HepG2 (cell line): Measurements from ENCODE around the gene OS9. TPM values are rescaled to one million over a fixed set of nuclear protein-coding genes. Genes with fewer than 3 reads are reported as not detected.

Experiments
- FLYWCH1 ChIP-seq: sonication (generic); formaldehyde crosslinking; IDR thresholded peaks from 2 replicates; pipeline ENCODE4 v1.8.1; 2023; ENCODE audit warnings: mild to moderate bottlenecking, missing genetic modification reagents
- GLI4 ChIP-seq: sonication (generic); formaldehyde crosslinking; IDR thresholded peaks from 2 replicates; pipeline ENCODE4 v1.5.1; 2020; ENCODE audit warnings: missing genetic modification reagents, mild to moderate bottlenecking, moderate library complexity, borderline replicate concordance
- HES4 ChIP-seq: sonication (generic); formaldehyde crosslinking; IDR thresholded peaks from 2 replicates; pipeline ENCODE4 v1.9.0; 2021; ENCODE audit warnings: mild to moderate bottlenecking, missing genetic modification reagents, borderline replicate concordance
- IRF2 ChIP-seq: IDR thresholded peaks from 2 replicates; pipeline ENCODE4 v1.6.1; 2018; ENCODE audit warnings: missing genetic modification reagents, missing compliant biosample characterization
- SCMH1 ChIP-seq: sonication (generic); formaldehyde crosslinking; IDR thresholded peaks from 2 replicates; pipeline ENCODE4 v1.9.0; 2021; ENCODE audit warnings: missing genetic modification reagents, mild to moderate bottlenecking, borderline replicate concordance
- TGIF2 ChIP-seq: IDR thresholded peaks from 2 replicates; pipeline ENCODE4 v1.6.1; 2016; ENCODE audit warnings: control low read depth, missing compliant biosample characterization
- TP53 ChIP-seq: sonication (generic); formaldehyde crosslinking; conservative IDR thresholded peaks from 2 replicates; pipeline ENCODE4 v1.4.0; 2020; ENCODE audit warnings: missing genetic modification reagents
- ZBTB1 ChIP-seq: sonication (generic); formaldehyde crosslinking; IDR thresholded peaks from 2 replicates; pipeline ENCODE4 v1.4.0; 2020; ENCODE audit warnings: missing genetic modification reagents, borderline replicate concordance
- ZMAT3 ChIP-seq: sonication (generic); formaldehyde crosslinking; conservative IDR thresholded peaks from 2 replicates; pipeline ENCODE4 v1.7.0; 2021; ENCODE audit warnings: missing genetic modification reagents
- ZNF101 ChIP-seq: sonication (generic); formaldehyde crosslinking; IDR thresholded peaks from 2 replicates; pipeline ENCODE4 v1.4.0; 2020; ENCODE audit warnings: mild to moderate bottlenecking, low read depth, missing genetic modification reagents, borderline replicate concordance
- ZNF407 ChIP-seq: sonication (generic); formaldehyde crosslinking; IDR thresholded peaks from one replicate; pipeline ENCODE4 v1.5.1; 2020; ENCODE audit warnings: mild to moderate bottlenecking, missing genetic modification reagents; ENCODE audit errors: not compliant biosample characterization
- ZNF772 ChIP-seq: sonication (generic); formaldehyde crosslinking; IDR thresholded peaks from 2 replicates; pipeline ENCODE4 v1.5.0; 2020; ENCODE audit warnings: mild to moderate bottlenecking, missing genetic modification reagents
- ZNF784 ChIP-seq: sonication (generic); formaldehyde crosslinking; IDR thresholded peaks from 2 replicates; pipeline ENCODE4 v1.5.1; 2020; ENCODE audit warnings: missing genetic modification reagents, mild to moderate bottlenecking, borderline replicate concordance
- polyA plus RNA-seq, 8 experiments: library from polyadenylated mRNA; depleted of rRNA in 3 of 8; stranded (reverse) in 7 of 8; unstranded in 1 of 8; fragments of >200 nt; fragmentation: Illumina TruSeq in 4 of 8; extraction: Trizol in 4 of 8; gene quantifications; 2 replicates each; pipeline versions ENCODE4 v1.2.1 to v1.2.3, GENCODE V29; 2011 to 2016; ENCODE audit warnings: low read depth in 4 of 8, missing spikeins in 1 of 8, mixed read lengths in 1 of 8; ENCODE audit not compliant: insufficient read depth in 1 of 8
- total RNA-seq, 5 experiments: library from RNA; depleted of rRNA; stranded (reverse); fragments of >200 nt; fragmentation: Illumina TruSeq; extraction: Trizol; gene quantifications; 2 replicates each; pipeline ENCODE4 v1.2.3, GENCODE V29; 2016; ENCODE audit warnings: low read depth in 1 of 5
- TF ChIP-seq, protein P1 (sequence below): IDR thresholded peaks from 2 replicates; pipeline ENCODE4 v1.4.0; 2020; ENCODE audit warnings: mild to moderate bottlenecking, missing genetic modification reagents

Gene OS9
- total and polyA plus RNA-seq, 2 of the 13 experiments (the other 11 are each of a cell fraction or from before 2014, with no cell fraction given): 156 to 206 TPM

DNA sequence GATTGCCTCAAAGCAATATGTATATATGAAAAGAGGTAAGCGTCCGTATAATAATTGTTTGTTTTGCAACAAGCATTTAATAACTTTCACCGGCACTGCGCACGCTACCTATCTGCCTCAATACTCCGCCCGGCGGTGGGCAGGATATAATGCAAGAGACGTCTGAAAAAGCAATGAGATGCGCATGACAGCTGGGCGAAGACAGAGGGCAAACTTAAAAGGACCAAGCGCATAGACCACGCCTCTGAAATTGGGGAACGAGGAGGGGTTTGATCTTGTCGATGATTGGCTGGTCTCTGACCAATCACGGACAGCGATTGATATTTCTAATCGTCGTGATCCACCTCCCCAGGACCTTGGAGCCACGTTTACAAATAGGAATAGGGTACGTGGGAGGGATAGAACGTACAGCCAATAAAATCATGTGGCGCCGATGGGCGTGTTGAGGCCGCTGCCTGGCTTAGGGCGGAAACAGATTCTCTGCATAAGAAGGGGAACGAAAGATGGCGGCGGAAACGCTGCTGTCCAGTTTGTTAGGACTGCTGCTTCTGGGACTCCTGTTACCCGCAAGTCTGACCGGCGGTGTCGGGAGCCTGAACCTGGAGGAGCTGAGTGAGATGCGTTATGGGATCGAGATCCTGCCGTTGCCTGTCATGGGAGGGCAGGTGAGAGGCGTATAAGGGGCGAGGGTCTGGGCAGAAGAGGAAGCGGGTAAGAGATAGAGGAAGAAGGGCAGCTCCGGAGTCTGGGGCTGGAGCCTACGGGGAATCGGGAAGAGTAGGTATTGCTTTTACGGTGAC, at the start of gene OS9 (continued):
- TF ChIP-seq ZNF407 (no peak), HES4 (CRISPR knock-in tag) (no peak), ZBTB1 (CRISPR knock-in tag) (no peak), ZNF784 (no peak), ZMAT3 (no peak), TP53 (no peak), SCMH1 (CRISPR knock-in tag) (no peak), ZNF772 (CRISPR knock-in tag) (no peak; the same call in 1 of the 2 replicates), FLYWCH1 (CRISPR knock-in tag) (no peak), ZNF101 (CRISPR knock-in tag) (no peak), IRF2 (CRISPR knock-in tag) (peak; percentile 73), GLI4 (CRISPR knock-in tag) (no peak), TGIF2 (no peak; the same call in 1 of the 2 replicates)
- TF ChIP-seq, protein P1, sequence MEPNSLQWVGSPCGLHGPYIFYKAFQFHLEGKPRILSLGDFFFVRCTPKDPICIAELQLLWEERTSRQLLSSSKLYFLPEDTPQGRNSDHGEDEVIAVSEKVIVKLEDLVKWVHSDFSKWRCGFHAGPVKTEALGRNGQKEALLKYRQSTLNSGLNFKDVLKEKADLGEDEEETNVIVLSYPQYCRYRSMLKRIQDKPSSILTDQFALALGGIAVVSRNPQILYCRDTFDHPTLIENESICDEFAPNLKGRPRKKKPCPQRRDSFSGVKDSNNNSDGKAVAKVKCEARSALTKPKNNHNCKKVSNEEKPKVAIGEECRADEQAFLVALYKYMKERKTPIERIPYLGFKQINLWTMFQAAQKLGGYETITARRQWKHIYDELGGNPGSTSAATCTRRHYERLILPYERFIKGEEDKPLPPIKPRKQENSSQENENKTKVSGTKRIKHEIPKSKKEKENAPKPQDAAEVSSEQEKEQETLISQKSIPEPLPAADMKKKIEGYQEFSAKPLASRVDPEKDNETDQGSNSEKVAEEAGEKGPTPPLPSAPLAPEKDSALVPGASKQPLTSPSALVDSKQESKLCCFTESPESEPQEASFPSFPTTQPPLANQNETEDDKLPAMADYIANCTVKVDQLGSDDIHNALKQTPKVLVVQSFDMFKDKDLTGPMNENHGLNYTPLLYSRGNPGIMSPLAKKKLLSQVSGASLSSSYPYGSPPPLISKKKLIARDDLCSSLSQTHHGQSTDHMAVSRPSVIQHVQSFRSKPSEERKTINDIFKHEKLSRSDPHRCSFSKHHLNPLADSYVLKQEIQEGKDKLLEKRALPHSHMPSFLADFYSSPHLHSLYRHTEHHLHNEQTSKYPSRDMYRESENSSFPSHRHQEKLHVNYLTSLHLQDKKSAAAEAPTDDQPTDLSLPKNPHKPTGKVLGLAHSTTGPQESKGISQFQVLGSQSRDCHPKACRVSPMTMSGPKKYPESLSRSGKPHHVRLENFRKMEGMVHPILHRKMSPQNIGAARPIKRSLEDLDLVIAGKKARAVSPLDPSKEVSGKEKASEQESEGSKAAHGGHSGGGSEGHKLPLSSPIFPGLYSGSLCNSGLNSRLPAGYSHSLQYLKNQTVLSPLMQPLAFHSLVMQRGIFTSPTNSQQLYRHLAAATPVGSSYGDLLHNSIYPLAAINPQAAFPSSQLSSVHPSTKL (CRISPR knock-in tag): 0 out of 2 replicates have a peak, but pooled peaks have one; percentile 8
